GM19025 (cell line): ENCODE results near the gene CLEC17A.
"Not testable (repeated sequence)": the region's sequence is repeated elsewhere in the genome, so short reads cannot be mapped to it uniquely, and the experiment has no call there.

Source experiments
- ATAC-seq: cut with Tn5 transposase; IDR thresholded peaks from one replicate; pipeline ENCODE4 v1.9.1; 2021; ENCODE audit warnings: mild to moderate bottlenecking, low read depth, moderate library complexity; ENCODE audit not compliant: unreplicated experiment

The CLEC17A gene

DNA sequence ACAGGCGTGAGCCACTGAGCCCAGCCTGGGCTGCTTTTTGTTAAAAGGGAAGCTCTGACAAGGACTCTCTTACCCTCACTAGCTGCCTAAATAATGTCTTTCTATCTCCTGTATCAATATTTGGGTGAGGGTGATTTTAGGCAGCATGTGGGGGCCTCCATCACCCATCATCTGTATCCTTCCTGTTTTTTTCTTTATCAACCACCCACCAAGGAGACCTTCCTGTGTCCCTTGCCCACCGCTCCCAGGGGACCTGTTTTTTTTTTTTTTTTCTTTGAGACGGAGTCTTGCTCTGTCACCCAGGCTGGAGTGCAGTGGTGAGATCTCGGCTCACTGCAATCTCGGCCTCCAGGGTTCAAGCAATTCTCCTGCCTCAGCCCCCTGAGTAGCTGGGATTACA lies 5.6 kb upstream of the CLEC17A start:
- no peak for ATAC-seq

- ATAC-seq, result no peak
Observed at GRCh38 chr19:14577885-14578427, 4.9 kb upstream of the CLEC17A start.

DNA sequence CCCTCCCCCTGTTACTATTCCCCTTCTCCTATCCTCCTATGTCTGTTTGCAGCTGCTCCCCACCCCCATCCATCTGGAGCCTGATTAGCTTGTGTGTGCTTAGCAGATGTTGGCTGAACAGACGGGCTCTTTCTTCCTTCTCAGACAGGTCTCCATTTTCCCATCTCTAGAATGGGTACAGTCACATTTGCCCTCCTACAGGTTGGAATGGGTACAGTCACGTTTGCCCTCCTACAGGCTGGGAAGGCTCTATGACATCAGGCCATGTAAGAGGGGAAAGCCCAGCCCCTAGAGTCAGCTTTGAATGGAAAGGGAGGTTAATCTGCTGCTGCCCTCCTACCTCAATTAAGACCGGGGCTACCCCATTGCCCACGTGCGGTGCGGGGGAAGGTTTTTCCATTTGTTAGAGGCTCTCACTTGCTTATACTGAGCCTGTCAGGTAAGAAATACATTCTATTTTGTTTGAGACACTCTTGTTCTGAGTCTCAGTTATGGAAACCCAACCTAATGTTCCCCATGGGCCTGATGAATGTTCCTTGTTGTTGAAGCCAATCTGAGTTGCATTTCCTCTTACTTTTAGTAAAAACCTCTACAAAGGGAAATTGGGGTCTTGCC lies 2.2 kb upstream of the CLEC17A start:
- ATAC-seq, result no peak

DNA sequence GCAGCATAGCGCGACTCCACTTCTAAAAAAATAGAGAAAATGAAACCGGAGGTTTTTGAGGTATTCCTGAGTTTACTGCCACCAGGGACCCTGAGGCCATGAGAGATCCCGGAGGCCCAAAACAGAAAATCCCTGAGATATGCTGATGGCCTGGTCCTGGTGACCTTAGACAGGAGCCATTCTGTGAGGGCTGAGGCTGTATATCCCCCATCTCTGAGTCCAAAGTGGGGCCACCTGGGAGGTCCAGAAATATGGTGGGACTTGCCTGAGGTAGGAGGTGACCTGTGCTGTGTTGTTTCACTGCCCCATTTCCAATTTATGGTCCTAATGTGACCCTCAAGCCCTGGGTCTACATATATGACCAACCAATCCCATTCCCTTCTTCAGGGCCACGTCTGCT lies 1.5 kb downstream of the CLEC17A start:
- ATAC-seq, result not testable (repeated sequence)

- ATAC-seq, result peak; percentile 56
Observed at GRCh38 chr19:14585187-14585586, 2.3 kb downstream of the CLEC17A start.

DNA sequence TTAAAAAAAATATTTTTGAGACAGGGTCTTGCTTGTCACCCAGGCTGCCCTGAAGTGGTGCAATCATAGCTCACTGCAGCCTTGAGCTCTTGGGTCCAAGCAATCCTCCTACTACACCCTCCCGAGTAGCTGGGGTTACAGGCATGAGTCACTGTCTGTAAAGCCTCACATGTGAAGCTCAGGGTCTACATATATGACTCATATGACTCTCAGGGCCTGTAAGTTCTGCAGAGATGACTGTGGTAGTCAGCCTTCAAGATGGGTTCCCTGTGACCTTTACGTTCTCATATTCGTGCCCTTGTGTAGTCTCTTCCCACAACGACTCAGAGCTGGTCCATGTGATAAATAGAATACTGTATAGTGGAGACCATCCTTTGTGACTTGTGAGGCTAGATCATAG lies 6.5 kb downstream of the CLEC17A start:
- ATAC-seq, result not testable (repeated sequence)

- no peak for ATAC-seq
Observed at GRCh38 chr19:14595558-14595957, 12.7 kb downstream of the CLEC17A start.

GRCh38 chr19:14599548-14600147 lies 16.8 kb downstream of the CLEC17A start:
- no peak for ATAC-seq

- peak; percentile 80 for ATAC-seq
Observed at GRCh38 chr19:14603990-14604387, 21.1 kb downstream of the CLEC17A start.

- no peak for ATAC-seq
Observed at GRCh38 chr19:14606627-14607026, 23.7 kb downstream of the CLEC17A start.

- no peak for ATAC-seq
Observed at GRCh38 chr19:14611051-14611450, 28.2 kb downstream of the CLEC17A start.

DNA sequence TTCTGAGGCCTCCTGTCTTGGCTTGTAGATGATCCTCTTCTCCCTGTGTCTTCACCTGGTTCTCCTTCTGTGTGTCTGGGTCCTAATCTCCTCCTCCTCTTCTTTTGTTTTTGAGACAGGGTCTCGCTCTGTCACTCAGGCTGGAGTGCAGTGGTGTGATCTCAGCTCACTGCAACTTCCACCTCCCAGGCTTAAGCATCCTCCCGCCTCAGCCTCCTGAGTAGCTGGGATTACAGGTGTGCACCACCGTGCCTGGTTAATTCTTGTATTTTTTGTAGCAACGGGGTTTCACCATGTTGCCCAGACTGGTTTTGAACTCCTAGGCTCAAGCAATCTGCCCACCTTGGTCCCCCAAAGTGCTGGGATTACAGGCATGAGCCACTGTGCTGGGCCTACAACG lies 29.4 kb downstream of the CLEC17A start:
- not testable (repeated sequence) for ATAC-seq

DNA sequence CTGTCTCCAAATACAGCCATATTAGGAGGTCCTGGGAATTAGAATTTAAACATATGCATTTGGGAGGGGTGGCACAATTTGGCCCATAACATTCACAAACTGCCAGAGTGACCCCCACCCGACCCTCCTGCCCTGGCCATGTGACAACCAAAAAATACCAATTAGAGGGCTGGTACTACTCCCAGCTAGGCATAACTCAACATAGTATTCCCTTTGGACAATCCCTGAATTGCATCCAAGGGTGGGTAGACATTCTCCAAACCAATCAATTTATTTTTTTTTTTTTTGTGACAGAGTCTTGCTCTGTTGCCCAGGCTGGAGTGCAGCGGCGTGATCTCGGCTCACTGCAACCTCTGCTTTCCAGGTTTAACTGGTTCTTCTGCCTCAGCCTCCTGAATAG lies 29.8 kb downstream of the CLEC17A start:
- ATAC-seq, result no peak

DNA sequence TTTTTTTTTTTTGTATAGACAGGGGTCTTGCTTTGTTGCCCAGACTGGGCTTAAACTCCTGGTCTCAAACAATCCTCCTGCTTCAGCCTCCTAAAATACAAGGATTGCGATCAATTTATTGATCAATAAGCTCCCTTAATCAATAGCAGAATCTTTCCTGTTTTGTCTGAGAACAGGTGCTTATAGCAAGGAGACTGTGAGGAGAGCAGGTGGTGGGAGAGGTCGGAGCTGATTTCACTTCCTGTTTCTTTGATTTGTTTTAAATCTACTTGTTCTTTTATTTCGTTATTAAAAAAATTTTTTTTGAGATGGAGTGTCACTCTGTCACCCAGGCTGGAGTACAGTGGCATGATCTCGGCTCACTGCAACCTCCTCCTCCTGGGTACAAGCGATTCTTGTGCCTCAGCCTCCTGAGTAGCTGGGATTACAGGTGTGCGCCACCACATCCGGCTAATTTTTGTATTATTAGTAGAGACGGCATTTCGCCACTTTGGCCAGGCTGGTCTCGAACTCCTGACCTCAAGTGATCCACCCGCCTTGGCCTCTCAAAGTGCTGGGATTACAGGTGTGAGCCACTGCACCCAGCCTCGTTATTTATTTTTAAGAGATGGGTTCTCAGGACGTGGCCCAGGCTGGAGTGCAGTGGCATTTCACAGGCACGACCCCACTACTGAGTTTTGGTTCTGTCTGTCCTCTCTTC lies 30.7 kb downstream of the CLEC17A start:
- ATAC-seq, result not testable (repeated sequence)

- no peak for ATAC-seq
Observed at GRCh38 chr19:14614099-14614412, 31.2 kb downstream of the CLEC17A start.

GRCh38 chr19:14615623-14616022 lies 32.7 kb downstream of the CLEC17A start:
- ATAC-seq, result no peak

DNA sequence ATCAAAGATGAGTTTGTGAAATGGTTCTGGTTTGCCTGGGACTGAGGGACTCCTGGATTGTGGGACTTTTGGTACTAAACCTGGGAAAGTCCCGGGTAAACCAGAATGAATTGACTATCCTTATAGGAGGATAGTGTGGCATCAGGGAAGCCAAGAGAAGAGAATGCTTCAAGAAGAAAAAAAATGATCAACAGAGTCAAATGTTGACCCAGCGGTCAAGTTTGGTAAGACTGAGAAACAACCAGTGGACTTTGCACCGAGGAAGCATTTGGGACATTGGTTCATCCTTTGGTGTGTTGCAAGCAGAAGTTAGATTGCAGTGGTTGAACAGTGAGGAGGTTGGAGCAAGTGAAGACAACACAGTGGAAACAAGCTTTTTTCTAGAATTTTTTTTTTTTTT lies 33.5 kb downstream of the CLEC17A start:
- ATAC-seq, result no peak

DNA sequence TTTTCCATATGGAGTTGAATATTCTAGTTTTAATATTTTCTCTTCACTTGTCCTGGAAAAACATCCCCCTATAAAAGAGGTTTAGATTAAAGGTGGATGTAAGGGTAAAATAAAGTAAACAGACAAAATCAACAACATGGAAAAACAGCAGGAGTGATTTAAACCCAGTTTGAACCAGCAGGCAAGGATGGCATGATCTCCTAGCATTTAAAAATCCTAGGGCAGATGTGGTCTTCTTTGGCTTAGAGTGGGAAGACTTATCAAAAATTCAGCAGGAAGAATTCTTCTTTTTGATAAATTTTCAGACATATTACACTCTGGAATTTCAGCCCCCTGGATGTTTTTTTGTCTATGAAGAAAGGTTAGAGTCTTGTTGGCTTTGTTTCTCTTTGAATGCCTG lies 36.5 kb downstream of the CLEC17A start:
- ATAC-seq, result no peak

DNA sequence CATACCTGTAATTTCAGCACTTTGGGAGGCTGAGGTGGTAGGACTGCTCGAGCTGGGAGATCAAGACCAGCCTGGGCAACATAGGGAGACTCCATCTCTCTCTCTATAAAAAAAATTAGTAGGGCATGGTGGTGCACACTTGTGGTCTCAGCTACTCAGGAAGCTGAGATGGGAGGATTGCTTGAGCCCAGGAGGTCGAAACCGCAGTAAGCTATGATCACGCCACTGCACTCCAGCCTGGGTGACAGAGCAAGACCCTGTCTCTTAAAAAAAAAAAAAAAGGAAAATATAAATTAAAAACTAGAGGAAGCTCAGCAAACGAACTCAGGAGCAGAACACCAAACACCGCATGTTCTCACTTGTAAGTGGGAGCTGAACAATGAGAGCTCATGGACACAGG lies 41.6 kb downstream of the CLEC17A start:
- ATAC-seq, result not testable (repeated sequence)

DNA sequence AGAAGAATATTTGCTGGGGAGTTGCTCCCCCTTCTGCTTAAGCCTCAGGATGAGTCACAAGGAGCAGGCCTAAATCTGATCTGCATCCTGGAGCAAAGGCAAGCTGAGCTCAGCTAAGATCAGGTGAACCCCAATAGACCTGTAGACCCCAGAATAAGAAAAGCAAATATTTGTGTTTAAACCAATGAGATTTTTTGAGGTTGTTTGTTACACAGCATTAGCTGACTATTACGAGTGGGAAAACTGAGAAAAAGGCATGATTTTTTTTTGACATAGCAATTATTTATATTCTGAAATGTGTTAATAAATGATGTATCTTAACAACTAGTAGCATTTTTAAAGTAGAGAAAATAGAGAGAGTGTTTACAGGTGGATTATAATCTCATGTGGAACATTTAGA lies 46.7 kb downstream of the CLEC17A start:
- ATAC-seq, result no peak

DNA sequence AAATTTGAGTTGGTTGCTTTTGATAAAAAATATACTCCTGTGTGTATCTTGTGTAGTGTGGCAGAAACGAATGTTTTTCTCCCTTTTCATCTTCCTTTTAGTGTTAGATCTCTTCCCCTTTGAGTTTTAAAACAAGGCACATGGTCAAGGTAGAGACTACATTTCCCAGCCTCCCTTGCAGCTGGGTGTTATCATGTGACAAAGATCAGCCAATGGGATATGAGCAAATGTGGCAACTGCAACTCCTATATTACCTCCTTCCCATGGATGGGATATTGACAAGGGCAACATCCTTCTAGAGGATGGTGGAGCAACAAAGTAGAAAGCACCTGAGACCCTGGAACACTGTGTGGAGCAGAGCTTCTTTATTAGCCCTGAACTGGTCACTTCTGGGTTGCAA lies 49.4 kb downstream of the CLEC17A start:
- no peak for ATAC-seq
